ENCODE measurements around the gene RPS21. TPM values are rescaled to one million over a fixed set of nuclear protein-coding genes. Genes with fewer than 3 reads are reported as not detected.

The RPS21 gene
- total and polyA plus RNA-seq, 2 of the 13 experiments (the other 11 are each of a cell fraction or from before 2014, with no cell fraction given) = 2,647 to 11,063 TPM

- TF ChIP-seq ZNF281 (CRISPR knock-in tag; IDR thresholded peaks at IDR 0.05; ENCODE audit: borderline replicate concordance) (peak; percentile 99), ZNF543 (CRISPR knock-in tag; IDR thresholded peaks at IDR 0.05) (no peak), PATZ1 (CRISPR knock-in tag; IDR thresholded peaks at IDR 0.05) (peak; percentile 94), BRD4 (CRISPR knock-in tag; IDR thresholded peaks at IDR 0.05) (no peak; the same call in 1 of the 2 replicates), ZNF280D (CRISPR knock-in tag; IDR thresholded peaks at IDR 0.05) (no peak), ZFP36L1 (CRISPR knock-in tag; IDR thresholded peaks at IDR 0.05) (no peak; the same call in 1 of the 2 replicates), MLXIP (CRISPR knock-in tag; IDR thresholded peaks at IDR 0.05; ENCODE audit: borderline replicate concordance) (no peak), ZNF225 (CRISPR knock-in tag; IDR thresholded peaks at IDR 0.05) (0 out of 2 replicates have a peak, but pooled peaks have one; percentile 6), HNF1B (CRISPR knock-in tag; IDR thresholded peaks at IDR 0.05) (no peak), ZNF513 (CRISPR knock-in tag; conservative IDR thresholded peaks at IDR 0.05) (no peak), MXI1 (IDR thresholded peaks at IDR 0.05; ENCODE audit: borderline replicate concordance, low read depth, low read length) (no peak; the same call in 2 of the 3 replicates), POLR2A (IDR thresholded peaks at IDR 0.05; ENCODE audit: insufficient read depth in 1 of 2, low read depth in 2 of 2, low read length in 2 of 2) (peak in 1 of 2 experiments; percentile 86; a peak in 1 of 4 replicates), PPARG (CRISPR knock-in tag; conservative IDR thresholded peaks at IDR 0.05) (no peak), NCOR1 (IDR thresholded peaks at IDR 0.05; ENCODE audit: borderline replicate concordance, low read length) (peak; percentile 78)
These were observed 18.4 kb upstream of the RPS21 start (continued) for GRCh38 chr20:62368392-62368975.

Measured in HepG2 (cell line).